ENCODE measurements around the gene ARG2. TPM values are rescaled to one million over a fixed set of nuclear protein-coding genes. Genes with fewer than 3 reads are reported as not detected.
A peak's percentile ranks its signal among the peaks of the same experiment; 100 is the strongest.

Gene ARG2
- total RNA-seq, 1 donor from 2014 or later: 1.0 TPM

DNA sequence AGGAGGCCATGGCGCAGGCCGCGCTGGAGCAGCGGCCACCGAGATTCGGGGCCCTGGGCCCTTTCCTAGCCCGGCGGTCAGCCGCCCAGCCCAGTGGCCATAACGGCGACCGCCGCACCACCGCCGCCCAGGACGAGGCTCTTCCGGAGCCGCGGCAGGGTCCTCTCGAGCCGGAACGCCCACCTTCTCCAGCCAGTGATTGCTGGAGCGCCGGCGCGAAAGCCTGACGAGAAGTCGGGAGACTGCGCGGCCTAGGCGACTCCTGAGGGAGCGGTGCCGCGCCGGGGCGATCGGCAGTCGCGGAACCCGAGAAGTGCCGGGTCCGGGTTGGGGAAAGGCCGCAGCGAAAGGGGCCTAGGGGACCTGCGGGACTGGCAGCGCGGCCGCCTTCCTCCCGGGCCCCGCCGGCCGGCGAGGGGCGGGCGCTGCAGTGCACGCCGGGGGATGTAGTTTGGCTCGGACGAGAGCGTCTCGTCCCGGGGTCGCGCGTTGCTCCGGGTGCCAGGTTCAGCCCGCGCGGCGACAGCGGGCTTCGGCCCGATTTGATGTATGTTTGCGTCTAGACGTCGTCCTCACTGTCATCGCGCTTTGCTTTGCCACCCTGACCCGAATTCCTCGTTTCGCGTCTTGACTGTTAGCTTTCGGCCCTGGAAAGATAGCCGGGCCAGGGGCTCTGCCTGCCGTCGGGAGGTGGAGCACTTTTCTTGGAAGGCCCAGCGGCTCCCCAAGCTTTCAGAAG is 54.9 kb downstream of the ARG2 start, which contains the start of gene VTI1B:
Gene VTI1B (minus strand): TSS at position 153 of the 739 bp plus-strand sequence. CDS start 143 bp downstream, at position 10.
- Histone ChIP-seq H3K36me3 (ENCODE audit: control insufficient read depth in 3 of 3, insufficient read depth in 3 of 3, low read length in 3 of 3) (peaks cover 0 to 8% (median 2%) of the 10 kb centered on the region in 3 donors), H3K9ac (ENCODE audit: low read depth in 1 of 3, low read length in 3 of 3) (peak within 1 kb of the TSS; percentile 97 to 98 (median 98)), H3K27me3 (ENCODE audit: control insufficient read depth in 3 of 3, insufficient read depth in 3 of 3, low read length in 3 of 3) (no peaks in the 10 kb centered on the region), H3K27ac (ENCODE audit: low read depth, low read length) (peak within 1 kb of the TSS; percentile 98), H3K4me1 (ENCODE audit: control insufficient read depth in 3 of 3, insufficient read depth in 3 of 3, low read length in 3 of 3) (peaks cover 17 to 30% (median 20%) of the 10 kb centered on the region in 3 donors), H3K9me3 (ENCODE audit: control insufficient read depth in 3 of 3, low read length in 3 of 3) (no peaks in the 10 kb centered on the region), H3K4me3 (ENCODE audit: low read length in 3 of 3) (peak within 1 kb of the TSS; percentile 92 to 99 (median 97))

GRCh38 chr14:67675219-67675582 is 55.5 kb downstream of the ARG2 start:
- Histone ChIP-seq H3K27ac (ENCODE audit: low read depth, low read length) (peak overlapping the region; percentile 98), H3K27me3 (ENCODE audit: control insufficient read depth in 3 of 3, insufficient read depth in 3 of 3, low read length in 3 of 3) (no peaks in the 10 kb centered on the region), H3K9ac (ENCODE audit: low read depth in 1 of 3, low read length in 3 of 3) (peak overlapping the region; percentile 97 to 98 (median 98)), H3K36me3 (ENCODE audit: control insufficient read depth in 3 of 3, insufficient read depth in 3 of 3, low read length in 3 of 3) (peaks cover 0 to 8% (median 2%) of the 10 kb centered on the region in 3 donors), H3K4me3 (ENCODE audit: low read length in 3 of 3) (peak overlapping the region; percentile 92 to 99 (median 97)), H3K4me1 (ENCODE audit: control insufficient read depth in 3 of 3, insufficient read depth in 3 of 3, low read length in 3 of 3) (peaks cover 17 to 26% (median 20%) of the 10 kb centered on the region in 3 donors), H3K9me3 (ENCODE audit: control insufficient read depth in 3 of 3, low read length in 3 of 3) (no peaks in the 10 kb centered on the region)

- Histone ChIP-seq H3K27ac (ENCODE audit: low read depth, low read length) (no peak overlapping the region), H3K27me3 (ENCODE audit: control insufficient read depth in 3 of 3, insufficient read depth in 3 of 3, low read length in 3 of 3) (no peaks in the 10 kb centered on the region), H3K4me1 (ENCODE audit: control insufficient read depth in 3 of 3, insufficient read depth in 3 of 3, low read length in 3 of 3) (peaks cover 0 to 5% (median 4%) of the 10 kb centered on the region in 3 donors), H3K36me3 (ENCODE audit: control insufficient read depth in 3 of 3, insufficient read depth in 3 of 3, low read length in 3 of 3) (peaks cover 0 to 11% (median 8%) of the 10 kb centered on the region in 3 donors), H3K9ac (ENCODE audit: low read depth in 1 of 3, low read length in 3 of 3) (no peak overlapping the region), H3K4me3 (ENCODE audit: low read length in 3 of 3) (no peak overlapping the region), H3K9me3 (ENCODE audit: control insufficient read depth in 3 of 3, low read length in 3 of 3) (no peaks in the 10 kb centered on the region)
These were observed 59.3 kb downstream of the ARG2 start for GRCh38 chr14:67679006-67679405.

- Histone ChIP-seq H3K27me3 (ENCODE audit: control insufficient read depth in 3 of 3, insufficient read depth in 3 of 3, low read length in 3 of 3) (no peaks in the 10 kb centered on the region), H3K27ac (ENCODE audit: low read depth, low read length) (no peak overlapping the region), H3K9ac (ENCODE audit: low read depth in 1 of 3, low read length in 3 of 3) (no peak overlapping the region), H3K36me3 (ENCODE audit: control insufficient read depth in 3 of 3, insufficient read depth in 3 of 3, low read length in 3 of 3) (peaks cover 4 to 17% (median 11%) of the 10 kb centered on the region in 3 donors), H3K4me1 (ENCODE audit: control insufficient read depth in 3 of 3, insufficient read depth in 3 of 3, low read length in 3 of 3) (peaks cover 0 to 4% (median 4%) of the 10 kb centered on the region in 3 donors), H3K4me3 (ENCODE audit: low read length in 3 of 3) (no peak overlapping the region), H3K9me3 (ENCODE audit: control insufficient read depth in 3 of 3, low read length in 3 of 3) (no peaks in the 10 kb centered on the region)
These were observed 60.4 kb downstream of the ARG2 start for GRCh38 chr14:67680121-67680602.

DNA sequence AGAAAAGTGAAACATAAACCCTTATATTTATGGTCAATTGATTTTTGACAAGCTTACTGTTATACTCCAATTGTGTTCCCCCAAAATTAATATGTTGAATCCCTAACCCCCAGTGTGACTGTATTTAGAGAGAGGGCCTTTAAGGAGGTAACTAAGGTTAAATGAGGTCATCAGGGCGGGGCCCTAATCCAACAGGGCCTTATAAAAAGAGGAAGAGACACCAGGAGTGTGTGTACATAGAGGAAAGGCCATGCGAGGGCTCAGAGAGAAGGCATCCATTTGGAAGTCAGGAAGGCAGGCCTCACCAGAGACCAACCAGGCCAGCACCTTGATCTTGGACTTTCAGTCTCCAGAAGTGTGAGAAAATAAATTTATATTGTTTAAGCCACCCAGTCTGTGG is 61.2 kb downstream of the ARG2 start:
- no peaks in the 10 kb centered on the region for H3K9me3 ChIP-seq (ENCODE audit: control insufficient read depth in 3 of 3, low read length in 3 of 3)
- H3K4me3 ChIP-seq (ENCODE audit: low read length in 3 of 3): no peak overlapping the region
- no peaks in the 10 kb centered on the region for H3K27me3 ChIP-seq (ENCODE audit: control insufficient read depth in 3 of 3, insufficient read depth in 3 of 3, low read length in 3 of 3)
- no peaks in the 10 kb centered on the region for H3K4me1 ChIP-seq (ENCODE audit: control insufficient read depth in 3 of 3, insufficient read depth in 3 of 3, low read length in 3 of 3)
- H3K9ac ChIP-seq (ENCODE audit: low read depth in 1 of 3, low read length in 3 of 3): no peak overlapping the region
- peaks cover 7 to 20% (median 14%) of the 10 kb centered on the region in 3 donors for H3K36me3 ChIP-seq (ENCODE audit: control insufficient read depth in 3 of 3, insufficient read depth in 3 of 3, low read length in 3 of 3)
- H3K27ac ChIP-seq (ENCODE audit: low read depth, low read length): no peak overlapping the region

GRCh38 chr14:67683842-67684241 is 64.1 kb downstream of the ARG2 start:
- H3K4me1 ChIP-seq (ENCODE audit: control insufficient read depth in 3 of 3, insufficient read depth in 3 of 3, low read length in 3 of 3): no peaks in the 10 kb centered on the region
- no peak overlapping the region for H3K9ac ChIP-seq (ENCODE audit: low read depth in 1 of 3, low read length in 3 of 3)
- H3K4me3 ChIP-seq (ENCODE audit: low read length in 3 of 3): no peak overlapping the region
- H3K27ac ChIP-seq (ENCODE audit: low read depth, low read length): no peak overlapping the region
- H3K9me3 ChIP-seq (ENCODE audit: control insufficient read depth in 3 of 3, low read length in 3 of 3): no peaks in the 10 kb centered on the region
- no peaks in the 10 kb centered on the region for H3K27me3 ChIP-seq (ENCODE audit: control insufficient read depth in 3 of 3, insufficient read depth in 3 of 3, low read length in 3 of 3)
- peaks cover 14 to 24% (median 21%) of the 10 kb centered on the region in 3 donors for H3K36me3 ChIP-seq (ENCODE audit: control insufficient read depth in 3 of 3, insufficient read depth in 3 of 3, low read length in 3 of 3)

DNA sequence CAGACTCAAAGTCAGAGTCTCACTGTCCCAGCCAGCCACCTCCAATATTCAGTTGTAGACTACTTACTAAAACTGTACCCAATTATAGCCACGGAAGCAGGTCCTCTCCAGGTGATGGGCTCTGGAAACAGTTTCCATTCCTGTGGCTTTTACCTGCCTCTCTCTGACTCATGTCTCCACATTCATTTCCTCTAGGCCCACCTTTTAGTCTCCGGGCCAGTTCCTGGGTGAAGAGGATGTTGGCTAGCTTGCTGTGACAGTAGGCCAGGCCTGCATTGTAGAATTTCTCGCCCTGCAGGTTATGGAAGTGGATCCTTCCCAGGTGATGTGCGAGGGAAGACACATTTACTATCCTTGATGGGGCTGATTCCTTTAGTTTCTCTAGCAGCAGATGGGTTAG is 70.3 kb downstream of the ARG2 start:
- H3K4me3 ChIP-seq (ENCODE audit: low read length in 3 of 3): no peak overlapping the region
- peaks cover 0 to 5% (median 5%) of the 10 kb centered on the region in 3 donors for H3K4me1 ChIP-seq (ENCODE audit: control insufficient read depth in 3 of 3, insufficient read depth in 3 of 3, low read length in 3 of 3)
- no peaks in the 10 kb centered on the region for H3K27me3 ChIP-seq (ENCODE audit: control insufficient read depth in 3 of 3, insufficient read depth in 3 of 3, low read length in 3 of 3)
- no peak overlapping the region for H3K27ac ChIP-seq (ENCODE audit: low read depth, low read length)
- H3K9ac ChIP-seq (ENCODE audit: low read depth in 1 of 3, low read length in 3 of 3): no peak overlapping the region
- H3K36me3 ChIP-seq (ENCODE audit: control insufficient read depth in 3 of 3, insufficient read depth in 3 of 3, low read length in 3 of 3): peaks cover 25 to 44% (median 31%) of the 10 kb centered on the region in 3 donors
- H3K9me3 ChIP-seq (ENCODE audit: control insufficient read depth in 3 of 3, low read length in 3 of 3): no peaks in the 10 kb centered on the region

DNA sequence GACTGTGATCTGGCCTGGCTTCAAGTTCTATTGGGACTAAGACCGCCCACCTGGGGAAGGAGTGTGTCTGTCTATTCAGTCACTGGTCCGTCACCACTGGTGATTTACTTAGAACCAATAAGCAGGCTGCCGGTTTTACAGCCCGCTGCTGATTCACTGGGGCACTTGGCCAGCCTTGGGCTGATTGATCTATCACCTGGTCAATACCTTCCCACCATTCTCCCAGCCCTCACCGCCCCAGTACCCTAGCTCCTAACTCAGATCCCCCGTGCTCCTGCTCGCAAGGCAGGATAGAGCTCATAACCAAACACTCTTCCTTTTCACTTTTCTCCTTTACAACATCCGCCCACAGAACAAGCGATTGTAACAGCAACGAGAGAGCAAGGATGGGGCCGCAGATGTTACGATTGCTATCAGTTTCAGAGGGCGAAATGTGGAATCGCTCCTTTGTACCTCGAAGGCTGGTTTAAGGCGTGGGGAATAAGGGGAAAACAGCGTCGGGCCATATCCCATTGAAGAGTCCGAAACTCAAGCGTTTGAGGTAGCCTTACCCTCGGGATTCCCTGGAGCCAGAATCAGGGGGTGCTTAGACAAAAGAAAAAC is 75.2 kb downstream of the ARG2 start:
- H3K9ac ChIP-seq (ENCODE audit: low read depth in 1 of 3, low read length in 3 of 3): peak overlapping the region; percentile 62 to 82 (median 72)
- peaks cover 6 to 20% (median 9%) of the 10 kb centered on the region in 3 donors for H3K36me3 ChIP-seq (ENCODE audit: control insufficient read depth in 3 of 3, insufficient read depth in 3 of 3, low read length in 3 of 3)
- no peaks in the 10 kb centered on the region for H3K27me3 ChIP-seq (ENCODE audit: control insufficient read depth in 3 of 3, insufficient read depth in 3 of 3, low read length in 3 of 3)
- peak overlapping the region; percentile 56 for H3K27ac ChIP-seq (ENCODE audit: low read depth, low read length)
- H3K4me3 ChIP-seq (ENCODE audit: low read length in 3 of 3): peak overlapping the region; percentile 68 to 95 (median 94)
- H3K9me3 ChIP-seq (ENCODE audit: control insufficient read depth in 3 of 3, low read length in 3 of 3): no peaks in the 10 kb centered on the region
- peaks cover 0 to 7% (median 7%) of the 10 kb centered on the region in 3 donors for H3K4me1 ChIP-seq (ENCODE audit: control insufficient read depth in 3 of 3, insufficient read depth in 3 of 3, low read length in 3 of 3)

GRCh38 chr14:67695394-67695949 is 75.8 kb downstream of the ARG2 start, which contains the start of gene RDH11:
Gene RDH11 (minus strand): TSS chr14:67695764. CDS start chr14:67695703, 61 bp downstream.
- peak within 1 kb of the TSS; percentile 62 to 82 (median 72) for H3K9ac ChIP-seq (ENCODE audit: low read depth in 1 of 3, low read length in 3 of 3)

More at GRCh38 chr14:67695394-67695949, 75.8 kb downstream of the ARG2 start, which contains the start of gene RDH11:
- Histone ChIP-seq H3K4me1 (ENCODE audit: control insufficient read depth in 3 of 3, insufficient read depth in 3 of 3, low read length in 3 of 3) (peaks cover 0 to 7% (median 7%) of the 10 kb centered on the region in 3 donors), H3K9me3 (ENCODE audit: control insufficient read depth in 3 of 3, low read length in 3 of 3) (no peaks in the 10 kb centered on the region), H3K27ac (ENCODE audit: low read depth, low read length) (peak within 1 kb of the TSS; percentile 56), H3K36me3 (ENCODE audit: control insufficient read depth in 3 of 3, insufficient read depth in 3 of 3, low read length in 3 of 3) (peaks cover 3 to 14% (median 3%) of the 10 kb centered on the region in 3 donors), H3K4me3 (ENCODE audit: low read length in 3 of 3) (peak within 1 kb of the TSS; percentile 68 to 95 (median 94)), H3K27me3 (ENCODE audit: control insufficient read depth in 3 of 3, insufficient read depth in 3 of 3, low read length in 3 of 3) (no peaks in the 10 kb centered on the region)
